ENCODE data around the gene DCUN1D3. TPM values are rescaled to one million over a fixed set of nuclear protein-coding genes. Genes with fewer than 3 reads are reported as not detected.

DCUN1D3 gene
- total RNA-seq, 1 experiment from 2014 or later, result 14.6 TPM

DNA sequence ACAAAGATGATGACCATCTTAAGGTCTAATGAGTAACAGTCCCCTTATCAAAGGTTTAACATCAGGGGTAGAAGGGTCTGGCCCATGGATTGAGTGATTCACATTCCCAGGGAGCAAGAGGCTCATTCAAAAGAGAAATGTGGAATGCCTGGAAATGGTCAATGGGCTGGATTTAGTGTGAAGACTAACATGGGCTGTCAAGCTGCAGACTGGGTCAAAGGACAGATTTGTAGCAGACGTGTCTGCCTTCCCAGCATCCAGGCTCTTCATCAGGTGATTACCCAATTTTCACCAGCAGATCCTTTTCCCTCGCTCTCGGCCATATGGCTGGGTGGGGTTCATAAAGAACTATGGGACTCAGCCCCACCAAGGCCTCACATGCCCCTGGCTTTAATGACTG lies 26.8 kb downstream of the DCUN1D3 start:
- H2AFZ ChIP-seq, result no peak overlapping the region
- H3K27me3 ChIP-seq (ENCODE audit: insufficient read depth, low read depth), result no peaks in the 10 kb centered on the region
- POLR2A ChIA-PET (ENCODE audit: unreplicated experiment), result no interaction called here
- TF ChIP-seq, protein P1, sequence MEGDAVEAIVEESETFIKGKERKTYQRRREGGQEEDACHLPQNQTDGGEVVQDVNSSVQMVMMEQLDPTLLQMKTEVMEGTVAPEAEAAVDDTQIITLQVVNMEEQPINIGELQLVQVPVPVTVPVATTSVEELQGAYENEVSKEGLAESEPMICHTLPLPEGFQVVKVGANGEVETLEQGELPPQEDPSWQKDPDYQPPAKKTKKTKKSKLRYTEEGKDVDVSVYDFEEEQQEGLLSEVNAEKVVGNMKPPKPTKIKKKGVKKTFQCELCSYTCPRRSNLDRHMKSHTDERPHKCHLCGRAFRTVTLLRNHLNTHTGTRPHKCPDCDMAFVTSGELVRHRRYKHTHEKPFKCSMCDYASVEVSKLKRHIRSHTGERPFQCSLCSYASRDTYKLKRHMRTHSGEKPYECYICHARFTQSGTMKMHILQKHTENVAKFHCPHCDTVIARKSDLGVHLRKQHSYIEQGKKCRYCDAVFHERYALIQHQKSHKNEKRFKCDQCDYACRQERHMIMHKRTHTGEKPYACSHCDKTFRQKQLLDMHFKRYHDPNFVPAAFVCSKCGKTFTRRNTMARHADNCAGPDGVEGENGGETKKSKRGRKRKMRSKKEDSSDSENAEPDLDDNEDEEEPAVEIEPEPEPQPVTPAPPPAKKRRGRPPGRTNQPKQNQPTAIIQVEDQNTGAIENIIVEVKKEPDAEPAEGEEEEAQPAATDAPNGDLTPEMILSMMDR (conservative IDR thresholded peaks at IDR 0.05), result no peak
- TF ChIP-seq EZH2 (IDR thresholded peaks at IDR 0.05; ENCODE audit: low read depth), result no peak
- H3K4me1 ChIP-seq (replicated peaks; ENCODE audit: insufficient read depth), result no peaks in the 10 kb centered on the region
- no peak overlapping the region for H3K4me2 ChIP-seq
- peaks cover 86% of the 10 kb centered on the region for H3K79me2 ChIP-seq (ENCODE audit: low read depth)
- no peaks in the 10 kb centered on the region for H3K36me3 ChIP-seq (ENCODE audit: low read depth)
- H3F3A ChIP-seq (ENCODE audit: insufficient read depth, low read depth), result peaks cover 3% of the 10 kb centered on the region; the same call in 1 of the 2 replicates
- no peak overlapping the region for H3K4me3 ChIP-seq
- H3K27ac ChIP-seq, result no peak overlapping the region
- BruUV-seq (replicated peaks), result no TSS peak
- no peaks in the 10 kb centered on the region for H3K9me3 ChIP-seq (ENCODE audit: insufficient read depth, low read depth)
- no peak for DNase-seq
- CTCF ChIA-PET, result no interaction called here
- peaks cover 16% of the 10 kb centered on the region; the same call in 1 of the 2 replicates for H4K20me1 ChIP-seq (ENCODE audit: insufficient read depth)
- intact Hi-C loops (cut with micrococcal nuclease; ENCODE audit: unreplicated experiment), result no loop called here
- H3K9me2 ChIP-seq (ENCODE audit: insufficient read depth), result no peaks in the 10 kb centered on the region

DNA sequence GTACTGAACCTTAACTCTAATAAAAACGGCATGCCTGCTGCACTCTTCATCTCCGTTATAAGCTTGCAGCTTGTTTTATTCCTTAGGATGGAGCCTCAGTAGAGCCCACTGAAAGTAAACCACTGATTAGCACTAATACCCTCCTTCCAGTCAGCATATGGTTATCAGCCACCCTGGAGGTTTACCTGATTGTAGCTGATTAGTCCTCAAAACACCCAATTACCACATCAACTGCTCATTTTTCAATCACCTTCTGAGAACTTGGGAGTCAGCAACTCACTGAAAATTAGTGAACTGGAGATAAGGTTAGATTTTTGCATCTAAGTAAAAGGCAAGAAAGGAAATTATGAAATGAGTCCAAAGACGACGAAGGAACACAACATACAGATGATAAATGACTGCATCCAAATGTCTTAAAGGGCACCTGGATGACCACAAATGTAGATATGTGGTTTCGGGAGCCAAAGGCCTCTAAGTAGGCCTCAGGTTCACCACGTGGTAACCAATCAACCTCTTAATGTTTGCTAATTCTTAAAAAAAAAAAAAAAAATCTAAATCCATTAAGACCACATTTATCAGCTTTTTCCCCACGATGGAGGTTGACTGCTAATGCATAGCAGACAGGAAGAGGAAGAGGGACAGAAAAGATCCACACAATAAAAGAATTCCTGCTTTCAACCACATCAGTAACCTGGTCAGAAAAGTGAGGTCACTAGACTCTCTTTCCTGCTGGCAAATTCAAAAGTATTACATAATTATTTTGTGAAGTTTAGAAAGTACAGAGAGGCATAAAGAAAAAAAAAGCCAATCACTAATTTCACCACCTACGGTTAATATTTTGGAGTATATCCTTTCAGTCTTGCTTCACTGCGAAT lies 28.0 kb downstream of the DCUN1D3 start:
- Histone ChIP-seq H3K27me3 (ENCODE audit: insufficient read depth, low read depth) (no peaks in the 10 kb centered on the region), H3F3A (ENCODE audit: insufficient read depth, low read depth) (peaks cover 4% of the 10 kb centered on the region; the same call in 1 of the 2 replicates), H3K4me1 (replicated peaks; ENCODE audit: insufficient read depth) (peaks cover 3% of the 10 kb centered on the region; the same call in 1 of the 2 replicates), H3K36me3 (ENCODE audit: low read depth) (no peaks in the 10 kb centered on the region), H3K27ac (no peak overlapping the region), H4K20me1 (ENCODE audit: insufficient read depth) (peaks cover 16% of the 10 kb centered on the region; the same call in 1 of the 2 replicates), H3K79me2 (ENCODE audit: low read depth) (peaks cover 86% of the 10 kb centered on the region), H3K4me3 (no peak overlapping the region), H2AFZ (no peak overlapping the region), H3K9me3 (ENCODE audit: insufficient read depth, low read depth) (no peaks in the 10 kb centered on the region), H3K9me2 (ENCODE audit: insufficient read depth) (no peaks in the 10 kb centered on the region), H3K4me2 (no peak overlapping the region)
- DNase-seq, result no peak
- ChIA-PET CTCF (no interaction called here), POLR2A (ENCODE audit: unreplicated experiment) (interaction anchor here (0.7 kb wide), 1 partner anchor 94 kb away, joined by 15 read pairs; no protein-coding TSS in a partner anchor)
- TF ChIP-seq EZH2 (IDR thresholded peaks at IDR 0.05; ENCODE audit: low read depth), result no peak
- TF ChIP-seq, protein P1 (conservative IDR thresholded peaks at IDR 0.05), result no peak
- no TSS peak for BruUV-seq (replicated peaks)
- intact Hi-C loops (cut with micrococcal nuclease; ENCODE audit: unreplicated experiment), result no loop called here

DNA sequence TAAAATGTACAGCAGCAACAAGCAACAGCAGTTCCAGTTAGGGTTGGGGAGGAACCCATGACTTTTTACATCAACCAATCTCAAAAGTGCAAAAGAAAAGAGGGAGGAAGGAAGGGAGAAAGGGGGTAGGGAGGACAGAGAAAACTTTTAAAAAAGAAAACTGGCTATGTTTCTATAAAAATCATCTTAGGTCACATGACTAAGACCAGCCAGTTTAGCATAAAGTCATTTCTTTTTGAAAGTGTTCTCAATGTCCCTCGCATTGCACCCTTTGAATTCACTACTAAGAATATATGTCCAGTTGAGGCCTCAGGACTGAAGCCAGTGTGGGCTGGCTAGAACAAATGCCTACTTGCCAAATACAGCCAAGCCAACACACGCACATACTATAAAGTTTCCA lies 28.9 kb downstream of the DCUN1D3 start:
- H3F3A ChIP-seq (ENCODE audit: insufficient read depth, low read depth), result peaks cover 9% of the 10 kb centered on the region; the same call in 1 of the 2 replicates
- no peaks in the 10 kb centered on the region for H3K9me3 ChIP-seq (ENCODE audit: insufficient read depth, low read depth)
- no TSS peak for BruUV-seq (replicated peaks)
- peaks cover 16% of the 10 kb centered on the region; the same call in 1 of the 2 replicates for H4K20me1 ChIP-seq (ENCODE audit: insufficient read depth)
- peaks cover 82% of the 10 kb centered on the region for H3K79me2 ChIP-seq (ENCODE audit: low read depth)
- H3K9me2 ChIP-seq (ENCODE audit: insufficient read depth), result no peaks in the 10 kb centered on the region
- peaks cover 12% of the 10 kb centered on the region for H3K4me1 ChIP-seq (replicated peaks; ENCODE audit: insufficient read depth)
- no peak overlapping the region for H3K4me2 ChIP-seq
- no peak overlapping the region for H2AFZ ChIP-seq
- POLR2A ChIA-PET (ENCODE audit: unreplicated experiment), result interaction anchor here (0.6 kb wide), 1 partner anchor 8 kb away, joined by 6 read pairs; no protein-coding TSS in a partner anchor
- no peak for DNase-seq
- no peak overlapping the region for H3K4me3 ChIP-seq
- no peak overlapping the region for H3K27ac ChIP-seq
- no peaks in the 10 kb centered on the region for H3K36me3 ChIP-seq (ENCODE audit: low read depth)
- H3K27me3 ChIP-seq (ENCODE audit: insufficient read depth, low read depth), result no peaks in the 10 kb centered on the region
- CTCF ChIA-PET, result no interaction called here
- TF ChIP-seq, protein P1 (conservative IDR thresholded peaks at IDR 0.05), result no peak
- TF ChIP-seq EZH2 (IDR thresholded peaks at IDR 0.05; ENCODE audit: low read depth), result no peak
- intact Hi-C loops (cut with micrococcal nuclease; ENCODE audit: unreplicated experiment), result no loop called here
